HG02981 (cell line): ENCODE results near the gene CGB5.

Experiments used
- ATAC-seq: cut with Tn5 transposase; IDR thresholded peaks from one replicate; pipeline ENCODE4 v1.9.1; 2021; ENCODE audit warnings: mild to moderate bottlenecking, moderate library complexity; ENCODE audit not compliant: unreplicated experiment

CGB5 gene

GRCh38 chr19:49085020-49085867, 41.6 kb downstream of the CGB5 start, which contains the start of gene SNRNP70:
Gene SNRNP70 (plus strand): TSS chr19:49085451. CDS start chr19:49086415, 964 bp downstream.
- peak; percentile 76 for ATAC-seq

- ATAC-seq: no peak
Observed at GRCh38 chr19:49085868-49086232, 42.2 kb downstream of the CGB5 start.

GRCh38 chr19:49086296-49086695, 42.6 kb downstream of the CGB5 start:
- no peak for ATAC-seq

- no peak for ATAC-seq
Observed at GRCh38 chr19:49091391-49092038, 47.9 kb downstream of the CGB5 start.

GRCh38 chr19:49092686-49093085, 49.0 kb downstream of the CGB5 start:
- no peak for ATAC-seq
